Stimulated activated CD8-positive, alpha-beta memory T cell treated with anti-CD3 and anti-CD28 coated beads, Interleukin-15, amount 100 ng/mL, for 48 hours (primary cell): Measurements from ENCODE around the gene CS.
"Not testable (repeated sequence)": the region's sequence is repeated elsewhere in the genome, so short reads cannot be mapped to it uniquely, and the experiment has no call there.

Experiments used
- DNase-seq, 2 donors: peaks; one replicate each; pipeline ENCODE4 v3.0.0-alpha.2; 2020; ENCODE audit warnings: low read depth in 2 of 2

Gene CS

GRCh38 chr12:56299853-56300643, at the start of gene CS:
CS (minus strand) TSS chr12:56300330; CDS start chr12:56300201, 129 bp downstream.
- DNase-seq = peak; percentile 98

GRCh38 chr12:56348776-56349175, 48.6 kb upstream of the CS start:
- no peak for DNase-seq

DNA sequence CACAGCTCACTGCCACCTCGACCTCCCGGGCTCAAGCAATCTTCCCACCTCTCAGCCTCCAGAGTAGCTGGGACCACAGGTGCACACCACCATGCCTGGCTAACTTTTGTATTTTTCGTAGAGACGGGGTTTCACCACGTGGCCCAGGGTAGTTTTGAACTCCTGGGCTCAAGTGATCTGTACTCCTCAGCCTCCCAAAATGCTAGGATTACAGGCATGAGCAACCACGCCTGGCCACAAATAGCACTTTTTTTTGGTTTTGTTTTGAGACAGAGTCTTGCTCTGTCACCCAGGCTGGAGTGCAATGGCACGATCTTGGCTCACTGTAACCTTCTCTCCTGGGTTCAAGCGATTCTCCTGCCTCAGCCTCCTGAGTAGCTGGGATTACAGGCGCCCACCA, 47.1 kb upstream of the CS start:
- not testable (repeated sequence) for DNase-seq

GRCh38 chr12:56346675-56347074, 46.5 kb upstream of the CS start:
- no peak for DNase-seq

DNA sequence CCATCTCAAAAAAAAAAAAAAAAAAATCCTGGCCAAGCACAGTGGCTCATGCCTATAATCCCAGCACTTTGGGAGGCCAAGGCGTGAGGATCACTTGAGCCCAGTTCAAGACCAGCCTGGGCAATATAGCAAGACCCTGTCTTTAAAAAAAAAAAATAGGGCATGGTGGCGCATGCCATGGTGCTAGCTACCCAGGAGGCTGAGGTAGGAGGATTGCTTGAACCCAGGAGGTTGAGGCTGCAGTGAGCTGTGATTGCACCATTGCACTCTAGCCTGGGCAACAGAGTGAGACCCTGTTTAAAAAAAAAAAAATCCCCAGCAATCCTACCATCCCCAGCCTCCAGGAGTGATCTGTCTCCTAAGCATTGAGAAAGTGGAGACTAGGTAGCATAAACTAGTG, 42.2 kb upstream of the CS start:
- DNase-seq = not testable (repeated sequence)

DNA sequence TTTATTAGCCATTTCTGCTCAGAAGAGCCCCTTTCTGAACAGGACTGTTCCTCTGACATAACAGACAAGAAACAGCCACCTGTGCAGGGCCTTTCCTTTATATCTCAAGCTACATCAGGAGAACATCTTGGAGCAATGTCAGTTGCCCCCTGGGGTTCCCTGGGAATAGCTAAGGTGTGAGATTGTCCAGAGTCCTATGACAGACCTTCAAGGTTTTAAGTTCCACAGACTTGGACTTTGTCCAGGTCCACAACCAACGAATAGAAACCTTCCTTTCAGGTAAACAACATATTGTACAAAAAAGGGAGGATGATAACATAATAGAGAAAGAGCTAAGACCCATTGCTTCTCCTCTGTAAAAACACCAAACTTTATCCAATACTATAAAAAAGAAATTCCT, 41.5 kb upstream of the CS start:
- no peak for DNase-seq

GRCh38 chr12:56339158-56339422, 39.0 kb upstream of the CS start:
- DNase-seq = no peak

DNA sequence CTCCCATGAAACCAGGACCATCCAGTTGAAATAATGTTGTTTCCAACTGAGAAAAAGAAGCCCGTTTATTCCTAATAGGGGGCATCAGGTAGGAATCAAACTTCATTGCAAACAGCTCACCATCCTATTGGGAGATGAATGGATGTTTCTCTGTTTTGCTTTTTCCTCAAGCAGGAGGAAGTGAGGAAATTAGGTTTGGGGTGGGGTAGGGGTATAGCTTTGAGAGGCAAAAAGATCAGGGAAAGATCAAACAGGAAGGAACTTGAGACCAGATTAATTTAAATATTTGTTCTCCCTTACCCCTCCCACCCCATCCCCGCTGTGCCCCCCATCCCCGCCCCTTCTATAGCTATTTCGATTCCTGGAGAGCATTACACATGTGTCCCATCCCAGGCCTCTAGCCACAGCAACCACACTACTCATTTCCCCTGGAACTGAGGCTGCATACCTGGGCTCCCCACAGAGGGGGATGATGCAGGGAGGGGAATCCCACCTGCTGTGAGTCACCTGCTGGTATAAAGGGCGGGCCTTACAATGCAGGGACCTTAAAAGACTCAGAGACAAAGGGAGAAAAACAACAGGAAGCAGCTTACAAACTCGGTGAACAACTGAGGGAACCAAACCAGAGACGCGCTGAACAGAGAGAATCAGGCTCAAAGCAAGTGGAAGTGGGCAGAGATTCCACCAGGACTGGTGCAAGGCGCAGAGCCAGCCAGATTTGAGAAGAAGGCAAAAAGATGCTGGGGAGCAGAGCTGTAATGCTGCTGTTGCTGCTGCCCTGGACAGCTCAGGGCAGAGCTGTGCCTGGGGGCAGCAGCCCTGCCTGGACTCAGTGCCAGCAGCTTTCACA, 38.4 kb upstream of the CS start, which contains the start of gene IL23A:
Gene IL23A, plus strand, starts transcription at position 577 of the 850 bp plus-strand sequence. Its CDS starts 161 bp downstream, at position 738.
- peak; percentile 84 to 87 for DNase-seq

GRCh38 chr12:56337753-56338251, 37.7 kb upstream of the CS start:
- no peak for DNase-seq

DNA sequence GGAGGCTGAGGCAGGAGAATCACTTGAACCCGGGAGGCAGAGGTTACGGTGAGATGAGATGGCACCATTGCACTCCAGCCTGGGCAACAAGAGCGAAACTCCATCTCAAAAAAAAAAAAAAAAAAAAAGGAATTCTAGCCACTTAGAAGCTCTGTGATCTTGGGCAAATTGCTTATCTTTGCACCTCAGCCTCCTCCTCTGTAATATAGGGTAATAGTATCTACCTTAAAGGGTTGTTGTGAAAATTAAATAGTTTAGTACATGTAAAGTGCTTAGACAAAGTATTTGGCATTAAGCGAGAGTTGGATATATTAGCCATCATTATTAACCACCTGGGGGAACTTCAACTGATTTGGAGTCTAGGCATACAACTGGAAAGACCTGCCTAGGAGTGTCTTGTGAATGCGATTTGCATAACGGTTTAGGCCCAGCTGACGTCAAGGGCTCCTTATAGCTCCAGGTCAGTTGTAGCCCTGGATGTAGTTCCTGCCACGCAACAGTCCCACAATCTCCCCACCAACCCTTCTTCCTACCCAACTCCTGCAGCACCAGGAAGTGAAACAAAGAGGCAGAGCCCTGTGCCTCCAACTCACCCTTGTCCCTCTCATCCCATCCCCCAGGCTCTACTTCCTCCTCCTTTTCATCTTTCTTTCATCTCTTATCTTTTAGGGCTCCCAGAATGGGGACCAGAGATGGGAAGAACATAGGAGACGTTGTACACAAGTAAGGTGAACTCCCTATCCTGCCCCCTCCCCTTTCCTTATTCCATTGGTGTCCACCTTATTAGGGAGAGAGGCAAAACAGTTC, 36.4 kb upstream of the CS start:
- DNase-seq = no peak

DNA sequence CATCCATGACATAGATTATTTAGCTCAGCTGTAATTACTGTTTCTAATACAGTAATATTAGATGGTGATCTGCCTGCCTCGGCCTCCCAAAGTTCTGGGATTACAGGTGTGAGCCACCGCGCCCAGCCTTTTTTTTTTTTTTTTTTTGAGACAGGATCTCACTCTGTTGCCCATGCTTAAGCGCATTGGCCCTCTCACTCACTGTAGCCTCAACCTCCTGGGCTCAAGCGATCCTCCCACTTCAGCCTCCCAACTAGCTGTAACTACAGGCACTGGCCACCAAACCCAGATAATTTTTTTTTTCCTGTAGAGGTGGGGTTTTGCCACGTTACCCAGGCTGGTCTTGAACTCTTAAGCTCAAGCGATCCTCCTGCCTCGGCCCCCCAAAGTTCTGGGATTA, 35.4 kb upstream of the CS start:
- not testable (repeated sequence) for DNase-seq

DNA sequence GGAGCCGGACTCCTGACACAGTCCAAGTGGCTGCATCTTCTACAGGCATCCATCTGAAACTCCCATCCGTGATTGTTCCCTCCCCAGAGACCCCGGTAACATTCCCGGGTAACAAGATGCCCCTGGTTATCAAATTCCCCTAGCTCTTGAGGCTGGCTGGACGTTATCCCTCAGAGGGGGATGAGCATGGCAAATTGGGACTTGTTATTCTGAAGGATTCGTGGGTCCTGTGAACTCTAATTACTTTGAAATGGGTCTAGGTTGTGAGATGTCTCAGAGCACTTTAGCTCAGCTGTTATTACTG, 34.3 kb upstream of the CS start:
- DNase-seq = no peak

- DNase-seq = peak; percentile 90 to 93
These were observed 33.8 kb upstream of the CS start, which contains the start of gene PAN2 for GRCh38 chr12:56333679-56334489. PAN2 (minus strand) TSS chr12:56334000; CDS start chr12:56333094, 906 bp downstream.

- no peak for DNase-seq
These were observed 33.1 kb upstream of the CS start for GRCh38 chr12:56333197-56333678.

DNA sequence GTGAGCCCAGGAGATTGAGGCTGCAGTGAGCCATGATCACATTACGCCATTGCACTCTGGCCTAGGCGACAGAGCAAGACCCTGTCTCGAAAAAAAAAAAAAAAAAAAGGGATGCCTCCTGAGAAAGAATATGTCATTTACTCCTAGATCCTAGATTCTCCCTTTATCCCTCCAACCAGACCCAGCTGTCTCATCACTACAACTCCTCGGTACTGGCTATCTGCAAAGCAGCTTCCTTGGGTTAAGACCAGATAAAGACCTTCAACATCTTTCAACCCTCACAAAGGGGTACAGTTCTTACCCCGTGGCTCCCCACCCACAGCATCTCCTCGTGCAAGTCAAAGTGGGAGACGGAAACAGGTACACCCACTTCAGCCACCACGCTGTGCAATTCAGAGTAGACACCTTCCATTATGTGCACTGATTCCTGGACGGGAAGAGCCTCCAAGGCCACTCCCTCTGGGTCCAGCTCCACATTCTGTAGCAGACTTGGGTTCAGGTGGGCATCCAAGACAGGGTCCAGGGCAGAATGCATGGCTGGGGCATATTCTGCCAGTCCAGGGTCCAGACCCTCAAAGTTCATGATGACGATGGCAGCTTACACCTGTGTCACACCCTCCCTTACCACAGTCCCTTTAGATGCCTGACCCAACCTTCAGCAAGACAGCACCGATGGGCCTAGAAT, 32.5 kb upstream of the CS start:
- no peak for DNase-seq

- DNase-seq = no peak
These were observed 30.9 kb upstream of the CS start for GRCh38 chr12:56330936-56331490.

DNA sequence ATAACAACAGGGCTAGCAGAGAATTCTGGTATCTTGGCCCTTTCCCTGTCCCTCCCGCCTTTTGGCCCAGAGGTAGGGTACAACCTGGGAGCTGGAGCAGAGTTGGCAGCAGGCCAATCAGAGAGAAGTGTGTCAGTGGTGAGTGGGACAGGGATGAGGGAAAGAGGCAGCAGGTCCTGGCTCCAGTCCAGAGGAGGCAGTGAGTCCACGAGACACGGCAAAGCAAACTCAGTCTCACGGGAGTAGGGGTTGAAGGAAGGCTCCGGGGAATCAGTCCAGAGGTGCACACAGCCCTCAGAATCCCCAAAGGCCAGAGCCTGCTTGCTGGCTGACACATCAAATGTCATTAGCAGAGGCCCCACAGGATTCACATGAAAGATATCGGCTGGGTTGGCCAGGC, 26.4 kb upstream of the CS start:
- no peak for DNase-seq

- DNase-seq = no peak
These were observed 26.0 kb upstream of the CS start for GRCh38 chr12:56326126-56326525.

DNA sequence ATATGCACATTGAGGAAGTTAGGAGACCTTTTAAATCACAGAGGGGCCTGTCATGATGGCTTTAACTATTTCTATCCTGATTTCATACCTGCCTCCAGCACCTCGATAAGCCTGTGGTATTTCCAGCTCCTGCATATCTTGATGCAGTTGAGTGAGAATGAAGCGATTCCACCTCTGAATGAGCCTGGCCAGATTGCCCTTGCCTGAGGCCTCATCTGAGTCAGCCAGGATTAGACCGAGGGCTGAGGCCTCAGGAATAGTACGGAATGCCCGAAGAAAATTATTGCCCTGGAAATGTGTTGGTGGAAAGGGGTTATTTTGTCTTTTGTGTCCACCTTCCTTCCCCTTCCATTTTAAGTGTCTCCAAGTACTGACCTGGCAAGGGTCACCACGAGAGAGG, 24.1 kb upstream of the CS start:
- no peak for DNase-seq

DNA sequence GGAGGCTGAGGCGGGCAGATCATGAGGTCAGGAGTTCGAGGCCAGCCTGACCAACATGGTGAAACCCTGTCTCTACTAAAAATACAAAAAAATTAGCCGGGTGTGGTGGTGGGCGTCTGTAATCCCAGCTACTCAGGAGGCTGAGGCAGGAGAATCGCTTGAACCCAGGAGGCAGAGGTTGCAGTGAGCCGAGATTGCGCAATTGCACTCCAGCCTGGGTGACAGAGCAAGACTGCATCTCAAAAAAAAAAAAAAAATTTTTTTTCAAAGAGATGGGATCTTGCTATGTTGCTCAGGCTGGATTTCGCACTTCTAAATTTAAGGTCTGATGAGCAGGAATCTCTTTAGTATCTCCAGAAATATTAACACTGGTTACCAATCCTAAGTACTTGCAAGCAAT, 21.5 kb upstream of the CS start:
- DNase-seq = not testable (repeated sequence)
